Naive B cell (primary cell): ENCODE results near the gene PILRA. TPM values are rescaled to one million over a fixed set of nuclear protein-coding genes. Genes with fewer than 3 reads are reported as not detected.
A peak's percentile ranks its signal among the peaks of the same experiment; 100 is the strongest.

Experiments used
- ATAC-seq, 2 donors: fragments of 150-1000 bp; cut with Tn5 transposase; 2 replicates each; pipeline ENCODE4 v1.10.0; 2021; ENCODE audit warnings: low read depth in 2 of 2, mild to moderate bottlenecking in 2 of 2, moderate library complexity in 2 of 2
- DNase-seq: peaks from one replicate; pipeline ENCODE4 v3.0.0; 2022
- H3K27ac Mint-ChIP-seq, 6 donors: one replicate each; pipeline ENCODE4 v1.8.0; 2020 to 2022; ENCODE audit warnings: mild to moderate bottlenecking in 6 of 6, mixed read lengths in 6 of 6, moderate library complexity in 5 of 6, inconsistent platforms in 2 of 6
- H3K27me3 Mint-ChIP-seq, 3 donors: one replicate each; pipeline ENCODE4 v1.8.0; 2021 to 2022; ENCODE audit warnings: mixed read lengths in 3 of 3, mild to moderate bottlenecking in 1 of 3
- H3K36me3 Mint-ChIP-seq, 2 donors: one replicate each; pipeline ENCODE4 v1.8.0; 2020 to 2022; ENCODE audit warnings: mixed read lengths in 2 of 2, inconsistent platforms in 1 of 2, mild to moderate bottlenecking in 1 of 2
- H3K4me1 Mint-ChIP-seq, 3 donors: one replicate each; pipeline ENCODE4 v1.8.0; 2020 to 2022; ENCODE audit warnings: mixed read lengths in 3 of 3, inconsistent platforms in 1 of 3, mild to moderate bottlenecking in 1 of 3, moderate library complexity in 1 of 3
- H3K4me3 Mint-ChIP-seq, 8 donors: one replicate each; pipeline ENCODE4 v1.8.0; 2020 to 2022; ENCODE audit warnings: mild to moderate bottlenecking in 8 of 8, mixed read lengths in 8 of 8, moderate library complexity in 8 of 8, inconsistent platforms in 2 of 8
- H3K9me3 Mint-ChIP-seq, 7 donors: one replicate each; pipeline ENCODE4 v1.8.0; 2020 to 2022; ENCODE audit warnings: mixed read lengths in 7 of 7, mild to moderate bottlenecking in 5 of 7, inconsistent platforms in 2 of 7, moderate library complexity in 1 of 7
- polyA plus RNA-seq, 6 donors: library from polyadenylated mRNA; unstranded; fragments of 300-500 nt; fragmentation: Illumina TruSeq; gene quantifications; one replicate each; pipeline ENCODE4 v1.2.3, GENCODE V29; 2021; ENCODE audit warnings: low read depth in 6 of 6

PILRA gene
- polyA plus RNA-seq, 6 donors from 2014 or later: 0.53 to 1.8 (median 0.53) TPM; not detected in 1

GRCh38 chr7:100393233-100393905 is 20.1 kb downstream of the PILRA start:
- ATAC-seq: peak in 1 of 2 donors; percentile 16
- Mint-ChIP-seq H3K4me1 (peaks cover 45 to 54% (median 50%) of the 10 kb centered on the region in 3 donors), H3K36me3 (no peaks in the 10 kb centered on the region), H3K4me3 (peak overlapping the region in 2 of 8 donors; percentile 61 to 69), H3K27ac (peak overlapping the region in 5 of 6 donors; percentile 16 to 70 (median 57)), H3K9me3 (no peaks in the 10 kb centered on the region), H3K27me3 (no peaks in the 10 kb centered on the region)
- no peak for DNase-seq

- ATAC-seq (no peak), DNase-seq (no peak)
- Mint-ChIP-seq H3K9me3 (no peaks in the 10 kb centered on the region), H3K4me1 (peaks cover 48 to 59% (median 57%) of the 10 kb centered on the region in 3 donors), H3K27me3 (no peaks in the 10 kb centered on the region), H3K36me3 (no peaks in the 10 kb centered on the region), H3K4me3 (peak overlapping the region in 2 of 8 donors; percentile 0 to 44), H3K27ac (peak overlapping the region; percentile 16 to 83 (median 70))
These were observed 20.8 kb downstream of the PILRA start for GRCh38 chr7:100394077-100394476.

GRCh38 chr7:100396421-100396982 is 23.2 kb downstream of the PILRA start:
- DNase-seq: peak; percentile 77
- Mint-ChIP-seq H3K9me3 (no peaks in the 10 kb centered on the region), H3K4me1 (peaks cover 41 to 64% (median 54%) of the 10 kb centered on the region in 3 donors), H3K27me3 (no peaks in the 10 kb centered on the region), H3K27ac (peak overlapping the region; percentile 91 to 99 (median 98)), H3K36me3 (peaks cover 0 to 4% of the 10 kb centered on the region in 2 donors), H3K4me3 (peak overlapping the region; percentile 12 to 90 (median 82))
- peak; percentile 92 to 95 for ATAC-seq

- H3K27me3 Mint-ChIP-seq: no peaks in the 10 kb centered on the region
- ATAC-seq (no peak), DNase-seq (no peak)
- H3K4me3 Mint-ChIP-seq: peak overlapping the region in 6 of 8 donors; percentile 33 to 89 (median 78)
- peak overlapping the region; percentile 83 to 99 (median 98) for H3K27ac Mint-ChIP-seq
- H3K36me3 Mint-ChIP-seq: peaks cover 0 to 12% of the 10 kb centered on the region in 2 donors
- no peaks in the 10 kb centered on the region for H3K9me3 Mint-ChIP-seq
- H3K4me1 Mint-ChIP-seq: peaks cover 37 to 55% (median 50%) of the 10 kb centered on the region in 3 donors
These were observed 24.2 kb downstream of the PILRA start for GRCh38 chr7:100397315-100398081.

GRCh38 chr7:100398239-100398638 is 25.0 kb downstream of the PILRA start:
- peaks cover 0 to 12% of the 10 kb centered on the region in 2 donors for H3K36me3 Mint-ChIP-seq
- H3K27me3 Mint-ChIP-seq: no peaks in the 10 kb centered on the region
- ATAC-seq (no peak), DNase-seq (no peak)
- peaks cover 34 to 47% (median 43%) of the 10 kb centered on the region in 3 donors for H3K4me1 Mint-ChIP-seq
- peak overlapping the region in 1 of 8 donors; percentile 45 for H3K4me3 Mint-ChIP-seq
- peak overlapping the region in 5 of 6 donors; percentile 33 to 91 (median 64) for H3K27ac Mint-ChIP-seq
- H3K9me3 Mint-ChIP-seq: no peaks in the 10 kb centered on the region

GRCh38 chr7:100400041-100400440 is 26.8 kb downstream of the PILRA start:
- H3K9me3 Mint-ChIP-seq: no peaks in the 10 kb centered on the region
- no peak for ATAC-seq
- DNase-seq: no peak
- H3K27me3 Mint-ChIP-seq: no peaks in the 10 kb centered on the region
- peaks cover 0 to 12% of the 10 kb centered on the region in 2 donors for H3K36me3 Mint-ChIP-seq
- peak overlapping the region in 2 of 6 donors; percentile 18 to 23 for H3K27ac Mint-ChIP-seq
- H3K4me1 Mint-ChIP-seq: peaks cover 24 to 37% (median 33%) of the 10 kb centered on the region in 3 donors
- H3K4me3 Mint-ChIP-seq: no peak overlapping the region

GRCh38 chr7:100400656-100401055 is 27.4 kb downstream of the PILRA start:
- no peak for ATAC-seq

GRCh38 chr7:100401811-100402210 is 28.5 kb downstream of the PILRA start:
- ATAC-seq (no peak), DNase-seq (no peak)
- Mint-ChIP-seq H3K27ac (peak overlapping the region in 5 of 6 donors; percentile 25 to 83 (median 49)), H3K4me1 (peaks cover 18 to 27% (median 26%) of the 10 kb centered on the region in 3 donors), H3K4me3 (no peak overlapping the region), H3K27me3 (no peaks in the 10 kb centered on the region), H3K9me3 (no peaks in the 10 kb centered on the region), H3K36me3 (peaks cover 0 to 12% of the 10 kb centered on the region in 2 donors)

More at GRCh38 chr7:100400656-100401055, 27.4 kb downstream of the PILRA start:
- Mint-ChIP-seq H3K27me3 (no peaks in the 10 kb centered on the region), H3K9me3 (no peaks in the 10 kb centered on the region), H3K4me1 (peaks cover 21 to 34% (median 33%) of the 10 kb centered on the region in 3 donors), H3K4me3 (no peak overlapping the region), H3K27ac (peak overlapping the region in 3 of 6 donors; percentile 18 to 75 (median 69)), H3K36me3 (peaks cover 0 to 12% of the 10 kb centered on the region in 2 donors)
- DNase-seq: no peak

- Mint-ChIP-seq H3K27ac (peak overlapping the region in 4 of 6 donors; percentile 25 to 83 (median 52)), H3K4me3 (no peak overlapping the region), H3K9me3 (no peaks in the 10 kb centered on the region), H3K27me3 (no peaks in the 10 kb centered on the region), H3K36me3 (peaks cover 0 to 12% of the 10 kb centered on the region in 2 donors), H3K4me1 (peaks cover 18 to 27% (median 22%) of the 10 kb centered on the region in 3 donors)
- no peak for DNase-seq
- no peak for ATAC-seq
These were observed 29.0 kb downstream of the PILRA start for GRCh38 chr7:100402241-100402640.

- Mint-ChIP-seq H3K27ac (peak overlapping the region in 1 of 6 donors; percentile 16), H3K27me3 (no peaks in the 10 kb centered on the region), H3K4me3 (no peak overlapping the region), H3K4me1 (peaks cover 0 to 11% (median 10%) of the 10 kb centered on the region in 3 donors), H3K9me3 (no peaks in the 10 kb centered on the region), H3K36me3 (peaks cover 0 to 6% of the 10 kb centered on the region in 2 donors)
- DNase-seq: no peak
- ATAC-seq: no peak
These were observed 33.5 kb downstream of the PILRA start for GRCh38 chr7:100406767-100407166.

- Mint-ChIP-seq H3K4me1 (peaks cover 0 to 16% (median 11%) of the 10 kb centered on the region in 3 donors), H3K4me3 (no peak overlapping the region), H3K9me3 (no peaks in the 10 kb centered on the region), H3K27me3 (no peaks in the 10 kb centered on the region), H3K27ac (peak overlapping the region in 5 of 6 donors; percentile 7 to 59 (median 31)), H3K36me3 (no peaks in the 10 kb centered on the region)
- ATAC-seq: peak; percentile 92 to 95
- peak; percentile 72 for DNase-seq
These were observed 34.2 kb downstream of the PILRA start for GRCh38 chr7:100407285-100408180.

GRCh38 chr7:100411101-100411500 is 37.8 kb downstream of the PILRA start:
- DNase-seq (no peak), ATAC-seq (no peak)
- H3K27ac Mint-ChIP-seq: peak overlapping the region in 2 of 6 donors; percentile 27 to 39
- no peaks in the 10 kb centered on the region for H3K27me3 Mint-ChIP-seq
- H3K4me3 Mint-ChIP-seq: no peak overlapping the region
- peaks cover 5 to 8% of the 10 kb centered on the region in 2 donors for H3K36me3 Mint-ChIP-seq
- H3K9me3 Mint-ChIP-seq: no peaks in the 10 kb centered on the region
- H3K4me1 Mint-ChIP-seq: peaks cover 9 to 28% (median 24%) of the 10 kb centered on the region in 3 donors
